HG03095 (cell line): ENCODE data around the gene SMCO4.
"Not testable (repeated sequence)": the region's sequence is repeated elsewhere in the genome, so short reads cannot be mapped to it uniquely, and the experiment has no call there.

Experiments used
- ATAC-seq: cut with Tn5 transposase; IDR thresholded peaks from one replicate; pipeline ENCODE4 v1.9.1; 2021; ENCODE audit warnings: moderate library complexity; ENCODE audit not compliant: unreplicated experiment

Gene SMCO4

DNA sequence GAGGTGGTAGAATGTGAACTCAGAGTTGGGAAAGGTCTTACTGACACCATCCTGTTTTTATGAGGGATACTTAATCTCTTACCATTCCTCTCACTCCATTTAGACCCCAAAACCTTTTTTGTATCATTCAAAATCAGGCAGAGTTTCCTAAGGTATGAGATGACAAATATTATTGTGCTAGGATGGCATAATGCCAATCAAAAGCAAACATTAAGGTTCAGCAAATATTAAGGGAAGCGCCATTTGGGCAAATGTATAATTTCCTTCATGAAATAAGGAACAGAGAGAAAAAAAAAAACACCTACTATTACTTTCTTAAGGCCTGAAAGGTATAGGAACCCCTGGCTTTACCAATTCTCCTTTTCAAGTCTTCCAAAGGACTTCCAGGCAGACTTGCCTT, 62.4 kb downstream of the SMCO4 start:
- ATAC-seq = no peak

DNA sequence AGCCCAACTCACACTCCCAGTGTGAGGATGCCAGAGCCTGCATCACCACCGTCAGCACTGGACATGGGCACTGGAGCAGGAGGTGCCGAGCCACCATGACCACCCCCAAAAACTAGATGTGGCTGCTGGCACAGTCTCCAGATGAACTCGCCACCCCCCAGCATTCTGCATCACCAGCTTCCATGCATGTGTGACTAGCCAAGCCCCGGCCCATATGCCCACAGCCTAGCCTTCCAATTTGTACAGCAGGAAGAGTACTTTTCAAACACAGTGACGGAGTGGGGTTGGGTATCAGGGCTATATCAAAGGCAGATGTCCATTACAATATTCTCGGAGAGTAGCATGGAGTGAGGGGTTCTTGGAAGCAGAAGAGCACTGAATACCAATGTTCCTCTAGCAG, 62.9 kb downstream of the SMCO4 start:
- no peak for ATAC-seq

DNA sequence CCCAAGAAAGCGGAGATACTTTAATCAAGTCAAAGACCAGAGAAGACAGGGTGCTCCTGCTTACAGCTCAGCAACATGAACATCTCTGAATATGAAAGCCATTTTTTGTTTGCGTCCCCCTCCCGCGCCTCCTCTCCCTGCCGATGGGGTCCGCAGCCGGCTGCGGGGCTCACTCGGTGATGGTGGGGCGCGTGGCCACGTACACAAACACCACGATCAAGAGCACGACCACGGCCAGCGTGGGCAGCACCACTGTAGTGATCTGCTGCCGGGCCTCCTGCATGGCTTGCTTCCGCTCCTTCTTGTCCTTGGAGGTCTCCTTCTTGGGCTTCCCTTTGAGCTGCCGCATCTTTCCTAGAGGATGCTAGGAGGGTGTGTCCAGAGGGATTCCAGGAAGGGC, 64.3 kb downstream of the SMCO4 start:
- no peak for ATAC-seq

DNA sequence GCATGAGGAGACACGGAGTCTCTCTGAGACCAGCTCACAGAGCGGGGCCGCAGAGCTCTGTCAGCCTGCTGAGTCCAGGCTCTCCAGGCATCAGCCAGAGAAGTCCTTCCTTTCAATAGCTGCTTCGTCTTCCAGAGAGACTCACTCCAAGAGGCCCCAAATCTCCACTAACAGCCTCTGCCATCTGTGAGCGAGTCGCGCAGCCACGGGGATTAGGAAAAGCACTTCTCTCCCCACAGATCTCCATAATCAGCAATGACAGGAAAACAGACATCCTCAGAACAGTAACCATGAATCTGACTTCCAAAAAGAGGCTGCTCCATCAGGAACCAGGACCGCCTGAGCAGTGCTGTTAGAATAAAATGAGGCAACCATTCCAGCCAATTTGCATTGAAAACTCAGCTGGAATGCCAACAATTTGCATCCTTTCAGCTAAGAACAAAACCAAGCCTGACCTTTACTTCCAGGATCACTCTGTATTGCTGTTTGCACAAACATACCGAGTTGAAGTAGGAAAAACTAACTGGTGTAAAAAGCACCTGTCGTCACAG, 65.4 kb downstream of the SMCO4 start:
- no peak for ATAC-seq

DNA sequence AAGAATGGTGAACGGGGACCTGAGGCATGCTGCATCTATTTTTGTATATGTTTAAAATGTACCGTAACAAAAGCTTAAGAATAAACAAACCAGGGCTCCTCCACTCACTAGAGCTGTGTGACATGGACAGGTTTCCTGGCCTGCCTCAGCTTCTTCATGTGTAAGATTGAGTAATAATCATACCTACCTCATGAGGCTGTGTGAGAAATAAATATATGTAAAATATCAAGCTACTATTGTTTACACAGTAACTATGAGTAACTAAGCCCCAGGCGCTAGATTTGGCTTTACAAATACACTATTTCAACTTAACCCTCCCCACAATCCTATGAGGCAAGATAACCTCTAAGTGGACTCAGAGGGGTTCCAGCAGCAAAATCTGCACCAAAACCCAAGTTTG, 66.4 kb downstream of the SMCO4 start:
- no peak for ATAC-seq

DNA sequence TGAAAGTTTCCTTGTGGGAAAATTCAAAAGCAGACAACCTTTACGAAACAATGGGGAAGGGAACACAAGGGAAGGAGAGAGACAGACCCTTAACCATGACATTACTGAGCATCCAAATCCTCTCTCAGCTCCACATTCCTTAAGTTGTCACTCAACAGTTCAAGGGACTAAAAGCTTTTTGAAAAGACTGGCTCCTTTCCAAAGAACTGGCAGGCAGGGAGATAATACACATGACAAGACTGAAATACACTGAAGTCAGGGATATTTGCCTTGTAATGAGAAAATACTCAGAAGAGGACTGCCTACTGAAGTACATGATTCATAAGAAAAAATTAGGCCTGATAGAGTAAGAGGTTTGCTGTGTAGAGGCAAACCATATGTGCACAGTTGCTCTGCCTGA, 69.1 kb downstream of the SMCO4 start:
- ATAC-seq = no peak

DNA sequence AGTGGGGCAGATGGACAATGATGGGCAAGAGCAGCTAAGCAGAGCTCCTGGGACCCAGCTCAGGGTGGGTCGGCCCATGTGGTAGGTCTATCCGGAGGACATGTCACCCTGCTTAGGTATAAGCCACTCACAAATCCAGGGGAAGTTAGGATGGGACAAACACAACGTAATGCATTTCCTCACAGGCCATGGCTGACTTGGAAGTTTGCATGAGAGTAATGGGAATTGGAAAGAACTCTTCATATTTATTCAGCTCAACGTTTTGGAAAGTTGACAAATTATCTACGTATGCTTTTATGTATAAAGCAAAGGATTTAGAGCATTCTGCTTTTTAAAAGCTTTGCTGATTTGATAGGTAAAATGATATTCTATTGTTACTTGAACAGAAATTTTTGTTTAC, 74.9 kb downstream of the SMCO4 start:
- no peak for ATAC-seq

DNA sequence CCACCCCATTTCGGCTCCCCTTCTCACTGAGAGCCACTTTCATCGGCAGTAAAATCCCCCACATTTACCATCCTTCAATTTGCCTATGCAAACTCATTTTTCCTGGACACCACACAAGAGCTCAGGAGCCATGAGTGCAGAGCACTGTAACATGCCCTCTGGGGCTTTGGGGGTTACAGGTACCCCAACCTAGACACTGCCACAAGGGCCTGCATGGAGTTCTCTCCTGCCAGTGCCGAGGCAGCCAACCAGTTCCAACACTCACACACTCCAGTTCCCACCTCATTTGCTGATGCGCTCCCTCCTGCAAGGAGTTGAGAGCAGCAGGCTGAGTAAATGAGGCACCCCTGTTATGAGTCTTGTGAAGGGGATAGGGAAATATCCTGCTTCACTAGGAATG, 76.1 kb downstream of the SMCO4 start:
- no peak for ATAC-seq

DNA sequence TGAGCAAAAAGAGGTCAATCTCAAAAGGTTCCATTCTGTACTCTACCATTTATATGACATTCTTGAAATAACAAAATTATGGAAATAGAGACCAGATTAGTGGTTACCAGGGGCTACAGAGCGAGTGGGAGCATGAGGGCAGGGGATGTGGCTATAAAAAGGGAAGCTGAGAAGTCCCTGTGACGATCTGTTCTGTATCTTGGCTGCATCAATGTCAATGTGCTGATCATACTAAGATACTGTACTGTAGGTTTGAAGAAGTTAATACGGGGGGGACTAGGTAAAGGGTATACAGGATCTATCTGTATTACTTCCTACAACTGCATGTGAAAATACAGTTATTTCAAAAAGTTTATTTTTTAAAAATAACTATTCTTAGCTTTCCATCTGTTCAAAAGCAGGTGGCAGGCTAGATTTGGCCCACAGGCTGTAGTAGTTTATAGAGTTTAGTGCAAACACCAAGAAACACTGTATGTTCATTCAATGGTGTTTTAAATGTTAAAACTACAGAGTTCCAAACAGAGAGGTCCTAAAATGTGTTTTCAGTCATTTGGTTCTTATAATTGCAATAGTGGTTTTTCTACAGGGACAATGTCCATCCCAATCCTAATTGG, 78.2 kb downstream of the SMCO4 start:
- ATAC-seq = no peak

DNA sequence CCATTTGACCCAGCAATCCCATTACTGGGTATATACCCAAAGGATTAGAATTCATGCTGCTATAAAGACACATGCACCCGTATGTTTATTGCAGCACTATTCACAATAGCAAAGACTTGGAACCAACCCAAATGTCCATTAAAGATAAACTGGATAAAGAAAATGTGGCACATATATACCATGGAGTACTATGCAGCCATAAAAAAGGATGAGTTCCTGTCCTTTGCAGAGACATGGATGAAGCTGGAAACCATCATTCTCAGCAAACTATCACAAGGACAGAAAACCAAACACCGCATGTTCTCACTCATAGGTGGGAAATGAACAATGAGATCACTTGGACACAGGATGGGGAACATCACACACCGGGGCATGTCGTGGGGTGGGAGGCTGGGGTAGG, 79.5 kb downstream of the SMCO4 start:
- not testable (repeated sequence) for ATAC-seq

DNA sequence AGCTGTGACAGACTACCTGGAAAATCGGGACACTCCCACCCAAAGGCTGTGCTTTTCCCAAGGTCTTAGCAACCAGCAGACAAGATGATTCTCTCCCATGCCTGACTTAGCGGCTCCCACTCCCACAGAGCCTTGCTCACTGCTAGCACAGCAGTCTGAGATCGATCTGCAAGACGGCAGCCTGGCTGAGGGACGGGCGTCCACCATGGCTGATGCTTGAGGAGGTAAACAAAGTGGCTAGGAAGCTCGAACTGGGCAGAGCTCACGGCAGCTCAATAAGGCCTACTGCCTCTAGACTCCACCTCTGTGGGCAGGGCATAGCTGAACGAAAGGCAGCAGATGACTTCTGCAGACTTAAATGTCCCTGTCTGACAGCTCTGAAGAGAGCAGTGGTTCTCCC, 84.9 kb downstream of the SMCO4 start:
- ATAC-seq = no peak

DNA sequence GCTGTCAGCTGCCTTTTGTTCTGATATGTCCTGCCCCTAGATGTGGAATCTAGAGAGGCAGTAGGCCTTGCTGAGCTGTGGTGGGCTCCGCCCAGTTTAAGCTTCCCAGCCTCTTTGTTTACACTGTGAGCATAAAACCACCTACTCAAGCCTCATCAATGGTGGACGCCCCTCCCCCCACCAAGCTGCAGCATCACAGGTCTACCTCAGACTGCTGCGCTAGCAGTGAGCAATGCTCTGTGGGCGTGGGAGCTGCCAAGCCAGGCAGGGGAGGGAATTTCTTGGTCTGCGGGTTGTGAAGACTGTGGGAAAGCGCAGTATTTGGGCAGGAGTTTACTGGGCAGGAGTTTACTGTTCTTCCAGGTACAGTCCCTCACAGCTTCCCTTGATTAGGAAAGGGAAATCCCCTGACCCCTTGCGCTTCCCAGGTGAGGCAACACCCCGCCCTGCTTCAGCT, 98.5 kb downstream of the SMCO4 start:
- no peak for ATAC-seq

DNA sequence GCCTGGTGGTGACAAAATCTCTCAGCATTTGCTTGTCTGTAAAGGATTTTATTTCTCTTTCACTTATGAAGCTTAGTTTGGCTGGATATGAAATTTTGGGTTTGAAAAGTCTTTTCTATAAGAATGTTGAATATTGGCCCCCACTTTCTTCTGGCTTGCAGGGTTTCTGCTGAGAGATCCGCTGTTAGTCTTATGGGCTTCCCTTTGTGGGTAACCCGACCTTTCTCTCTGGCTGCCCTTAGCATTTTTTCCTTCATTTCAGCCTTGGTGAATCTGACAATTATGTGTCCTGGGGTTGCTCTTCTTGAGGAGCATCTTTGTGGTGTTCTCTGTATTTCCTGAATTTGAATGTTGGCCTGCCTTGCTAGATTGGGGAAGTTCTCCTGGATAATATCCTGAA, 100.0 kb downstream of the SMCO4 start:
- not testable (repeated sequence) for ATAC-seq

DNA sequence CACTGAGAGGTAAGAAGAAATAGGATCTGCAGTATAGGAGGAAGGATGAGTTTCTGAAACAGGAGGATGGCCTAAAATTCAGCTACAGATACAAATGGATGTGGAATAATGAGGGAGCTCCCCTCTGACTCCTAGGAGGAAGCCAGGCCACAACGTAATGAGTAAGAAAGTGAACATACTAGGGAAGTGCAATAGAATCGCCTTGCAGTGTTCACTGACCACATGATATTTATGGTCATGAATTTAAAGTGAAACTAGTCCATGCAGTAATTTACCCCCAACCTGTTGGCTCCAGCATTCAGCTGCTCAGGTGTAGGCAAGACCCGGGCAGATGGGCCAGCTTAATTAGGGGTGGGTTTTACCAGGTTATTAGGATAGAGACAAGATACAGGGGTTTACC, 110.9 kb downstream of the SMCO4 start:
- no peak for ATAC-seq
